WTC11 (cell line): ENCODE data around the gene TFB1M. TPM values are rescaled to one million over a fixed set of nuclear protein-coding genes. Genes with fewer than 3 reads are reported as not detected.

ENCODE experiments used
- ATAC-seq: fragments of 200-7000 bp; cut with Tn5 transposase; 2 replicates; pipeline ENCODE4 v1.10.0; 2021; ENCODE audit warnings: mild to moderate bottlenecking, moderate library complexity
- CTCF ChIA-PET: fragments of 300-600 bp; sonication (Branson Sonifier 250); formaldehyde crosslinking; loops from one replicate; lab custom pipeline; 2021; ENCODE audit warnings: antibody characterized with exemption; lab: Charles Lee
- POLR2A ChIA-PET: fragments of 350-600 bp; sonication (Branson Sonifier 250); formaldehyde crosslinking; loops from one replicate; lab custom pipeline; 2021; ENCODE audit warnings: antibody characterized with exemption; lab: Charles Lee
- DNase-seq: peaks from one replicate; pipeline ENCODE4 v3.0.0; 2021; ENCODE audit warnings: low spot score
- H3K27ac Mint-ChIP-seq: 2 replicates; pipeline ENCODE4 v1.8.0; 2021; ENCODE audit warnings: mixed read lengths
- H3K27me3 Mint-ChIP-seq: 2 replicates; pipeline ENCODE4 v1.8.0; 2021; ENCODE audit warnings: low read depth, mild to moderate bottlenecking, moderate library complexity, mixed read lengths
- H3K36me3 Mint-ChIP-seq: 2 replicates; pipeline ENCODE4 v1.8.0; 2021; ENCODE audit warnings: mixed read lengths
- H3K4me1 Mint-ChIP-seq: 2 replicates; pipeline ENCODE4 v1.8.0; 2022; ENCODE audit warnings: mixed read lengths
- H3K4me3 Mint-ChIP-seq: 2 replicates; pipeline ENCODE4 v1.8.0; 2021; ENCODE audit warnings: mild to moderate bottlenecking, moderate library complexity, mixed read lengths
- H3K9me3 Mint-ChIP-seq: 2 replicates; pipeline ENCODE4 v1.8.0; 2021; ENCODE audit warnings: mixed read lengths
- ARID4B ChIP-seq: sonication (generic); formaldehyde crosslinking; IDR thresholded peaks from 2 replicates; pipeline ENCODE4 v1.8.0; 2023; ENCODE audit warnings: missing genetic modification reagents, mild to moderate bottlenecking, borderline replicate concordance
- ATF1 ChIP-seq: sonication (generic); formaldehyde crosslinking; IDR thresholded peaks from 2 replicates; pipeline ENCODE4 v1.8.1; 2023; ENCODE audit warnings: mild to moderate bottlenecking, moderate library complexity, missing genetic modification reagents
- E2F5 ChIP-seq: sonication (generic); formaldehyde crosslinking; IDR thresholded peaks from 2 replicates; pipeline ENCODE4 v1.8.1; 2022; ENCODE audit warnings: mild to moderate bottlenecking, moderate library complexity, missing genetic modification reagents
- ESRRA ChIP-seq: sonication (generic); formaldehyde crosslinking; IDR thresholded peaks from 2 replicates; pipeline ENCODE4 v1.8.1; 2022; ENCODE audit warnings: mild to moderate bottlenecking, missing genetic modification reagents, borderline replicate concordance
- FOXP1 ChIP-seq: sonication (generic); formaldehyde crosslinking; IDR thresholded peaks from 2 replicates; pipeline ENCODE4 v1.8.0; 2022; ENCODE audit warnings: missing genetic modification reagents, mild to moderate bottlenecking, moderate library complexity, borderline replicate concordance
- GTF2I ChIP-seq: fragments of 250-450 bp; sonication (Bioruptor Pico); conservative IDR thresholded peaks from 2 replicates; pipeline ENCODE4 v1.4.0; 2021; ENCODE audit warnings: mild to moderate bottlenecking
- HMGXB4 ChIP-seq: sonication (generic); formaldehyde crosslinking; IDR thresholded peaks from 2 replicates; pipeline ENCODE4 v1.8.1; 2023; ENCODE audit warnings: mild to moderate bottlenecking, moderate library complexity, missing genetic modification reagents
- JAZF1 ChIP-seq: fragments of 250-450 bp; sonication (Bioruptor Pico); IDR thresholded peaks from 2 replicates; pipeline ENCODE4 v1.9.0; 2021; ENCODE audit warnings: moderate library complexity, mild to moderate bottlenecking, inconsistent platforms
- MAX ChIP-seq: sonication (generic); formaldehyde crosslinking; IDR thresholded peaks from 2 replicates; pipeline ENCODE4 v1.8.0; 2022; ENCODE audit warnings: mild to moderate bottlenecking, missing genetic modification reagents
- MYBL2 ChIP-seq: sonication (generic); formaldehyde crosslinking; IDR thresholded peaks from 2 replicates; pipeline ENCODE4 v1.8.1; 2023; ENCODE audit warnings: mild to moderate bottlenecking, moderate library complexity, missing genetic modification reagents
- TP53 ChIP-seq: sonication (generic); formaldehyde crosslinking; IDR thresholded peaks from 2 replicates; pipeline ENCODE4 v1.8.1; 2023; ENCODE audit warnings: mild to moderate bottlenecking, missing genetic modification reagents
- USF1 ChIP-seq: sonication (generic); formaldehyde crosslinking; IDR thresholded peaks from 2 replicates; pipeline ENCODE4 v1.8.0; 2022; ENCODE audit warnings: mild to moderate bottlenecking, missing genetic modification reagents
- USF2 ChIP-seq: sonication (generic); formaldehyde crosslinking; IDR thresholded peaks from 2 replicates; pipeline ENCODE4 v1.8.1; 2023; ENCODE audit warnings: mild to moderate bottlenecking, missing genetic modification reagents, moderate library complexity
- ZNF425 ChIP-seq: fragments of 250-450 bp; sonication (Bioruptor Pico); conservative IDR thresholded peaks from 2 replicates; pipeline ENCODE4 v1.9.0; 2021; ENCODE audit warnings: mild to moderate bottlenecking
- total RNA-seq: library from RNA; stranded (reverse); gene quantifications from 3 replicates; pipeline ENCODE4 v1.2.3, GENCODE V29; 2021

TFB1M gene
- total RNA-seq, 1 experiment from 2014 or later = 41.8 TPM

- no peak for TF ChIP-seq ZNF425 (CRISPR knock-in tag)
- no peak for TF ChIP-seq ESRRA (CRISPR knock-in tag)
- DNase-seq = no peak
- peaks cover 17% of the 10 kb centered on the region for H3K4me1 Mint-ChIP-seq
- no peaks in the 10 kb centered on the region for H3K27me3 Mint-ChIP-seq
- ATAC-seq = no peak
- H3K27ac Mint-ChIP-seq = no peak overlapping the region; the same call in 1 of the 2 replicates
- no peaks in the 10 kb centered on the region for H3K9me3 Mint-ChIP-seq
- H3K36me3 Mint-ChIP-seq = no peaks in the 10 kb centered on the region
- POLR2A ChIA-PET = no interaction called here
- no peak overlapping the region for H3K4me3 Mint-ChIP-seq
- CTCF ChIA-PET = no interaction called here
Measured at GRCh38 chr6:155221086-155221485, 93.2 kb downstream of the TFB1M start.

GRCh38 chr6:155219858-155220301 is 94.4 kb downstream of the TFB1M start:
- H3K9me3 Mint-ChIP-seq = no peaks in the 10 kb centered on the region
- no peak overlapping the region for H3K4me3 Mint-ChIP-seq
- DNase-seq = no peak
- no peak for ATAC-seq
- H3K36me3 Mint-ChIP-seq = no peaks in the 10 kb centered on the region
- H3K4me1 Mint-ChIP-seq = peaks cover 21% of the 10 kb centered on the region
- no peaks in the 10 kb centered on the region for H3K27me3 Mint-ChIP-seq
- CTCF ChIA-PET = no interaction called here
- POLR2A ChIA-PET = no interaction called here
- H3K27ac Mint-ChIP-seq = no peak overlapping the region
- TF ChIP-seq MYBL2 (CRISPR knock-in tag) (no peak), TP53 (no peak), ZNF425 (CRISPR knock-in tag) (no peak), ATF1 (CRISPR knock-in tag) (no peak), JAZF1 (CRISPR knock-in tag) (no peak), E2F5 (no peak), FOXP1 (CRISPR knock-in tag) (no peak), HMGXB4 (CRISPR knock-in tag) (no peak), GTF2I (CRISPR knock-in tag) (no peak), MAX (no peak), USF1 (CRISPR knock-in tag) (no peak), ARID4B (no peak), USF2 (CRISPR knock-in tag) (no peak)
- TF ChIP-seq, all 79 proteins: peak for 0
